Uterus (tissue), 2 donors: Measurements from ENCODE around the gene ACSS1.

Experiments used
- POLR2A ChIP-seq, 2 donors: fragments of 450-650 bp; IDR thresholded peaks; one replicate each; pipeline ENCODE4 v1.6.1; 2016; ENCODE audit warnings: antibody characterized with exemption in 2 of 2, mild to moderate bottlenecking in 1 of 2, moderate library complexity in 1 of 2
- TF ChIP-seq, protein P1 (sequence below), 4 experiments: fragments of 200-600 bp in 2 of 4; fragments of 450-650 bp in 2 of 4; sonication (generic) in 2 of 4; IDR thresholded peaks; one replicate each; pipeline ENCODE4 v1.5.1; 2016 to 2019; ENCODE audit warnings: antibody characterized with exemption in 4 of 4, mild to moderate bottlenecking in 2 of 4, moderate library complexity in 1 of 4

DNA sequence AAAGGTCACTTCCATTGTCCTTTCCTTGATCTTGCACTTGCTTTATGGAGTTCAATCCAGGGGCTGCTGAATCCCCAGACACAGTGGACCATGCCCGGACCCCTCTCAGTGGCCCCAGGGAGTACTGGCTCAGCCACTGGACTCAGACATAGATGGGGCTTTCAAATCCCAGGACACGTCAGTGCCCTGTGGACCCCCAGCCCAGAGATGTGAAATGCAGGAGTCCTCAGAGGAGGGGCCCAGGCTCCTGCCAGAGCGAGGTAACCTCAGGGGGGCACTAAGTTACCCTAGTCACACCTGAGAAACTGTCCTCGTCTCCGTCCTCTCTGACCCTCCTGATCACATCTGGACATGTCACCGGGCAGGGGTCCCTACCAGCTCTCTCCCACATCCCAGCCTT, 46.7 kb downstream of the ACSS1 start:
- TF ChIP-seq, protein P1, sequence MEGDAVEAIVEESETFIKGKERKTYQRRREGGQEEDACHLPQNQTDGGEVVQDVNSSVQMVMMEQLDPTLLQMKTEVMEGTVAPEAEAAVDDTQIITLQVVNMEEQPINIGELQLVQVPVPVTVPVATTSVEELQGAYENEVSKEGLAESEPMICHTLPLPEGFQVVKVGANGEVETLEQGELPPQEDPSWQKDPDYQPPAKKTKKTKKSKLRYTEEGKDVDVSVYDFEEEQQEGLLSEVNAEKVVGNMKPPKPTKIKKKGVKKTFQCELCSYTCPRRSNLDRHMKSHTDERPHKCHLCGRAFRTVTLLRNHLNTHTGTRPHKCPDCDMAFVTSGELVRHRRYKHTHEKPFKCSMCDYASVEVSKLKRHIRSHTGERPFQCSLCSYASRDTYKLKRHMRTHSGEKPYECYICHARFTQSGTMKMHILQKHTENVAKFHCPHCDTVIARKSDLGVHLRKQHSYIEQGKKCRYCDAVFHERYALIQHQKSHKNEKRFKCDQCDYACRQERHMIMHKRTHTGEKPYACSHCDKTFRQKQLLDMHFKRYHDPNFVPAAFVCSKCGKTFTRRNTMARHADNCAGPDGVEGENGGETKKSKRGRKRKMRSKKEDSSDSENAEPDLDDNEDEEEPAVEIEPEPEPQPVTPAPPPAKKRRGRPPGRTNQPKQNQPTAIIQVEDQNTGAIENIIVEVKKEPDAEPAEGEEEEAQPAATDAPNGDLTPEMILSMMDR (IDR thresholded peaks at IDR 0.05), result no peak
- no peak for TF ChIP-seq POLR2A (IDR thresholded peaks at IDR 0.05)
